ENCODE measurements around the gene PRKG1.

DNA sequence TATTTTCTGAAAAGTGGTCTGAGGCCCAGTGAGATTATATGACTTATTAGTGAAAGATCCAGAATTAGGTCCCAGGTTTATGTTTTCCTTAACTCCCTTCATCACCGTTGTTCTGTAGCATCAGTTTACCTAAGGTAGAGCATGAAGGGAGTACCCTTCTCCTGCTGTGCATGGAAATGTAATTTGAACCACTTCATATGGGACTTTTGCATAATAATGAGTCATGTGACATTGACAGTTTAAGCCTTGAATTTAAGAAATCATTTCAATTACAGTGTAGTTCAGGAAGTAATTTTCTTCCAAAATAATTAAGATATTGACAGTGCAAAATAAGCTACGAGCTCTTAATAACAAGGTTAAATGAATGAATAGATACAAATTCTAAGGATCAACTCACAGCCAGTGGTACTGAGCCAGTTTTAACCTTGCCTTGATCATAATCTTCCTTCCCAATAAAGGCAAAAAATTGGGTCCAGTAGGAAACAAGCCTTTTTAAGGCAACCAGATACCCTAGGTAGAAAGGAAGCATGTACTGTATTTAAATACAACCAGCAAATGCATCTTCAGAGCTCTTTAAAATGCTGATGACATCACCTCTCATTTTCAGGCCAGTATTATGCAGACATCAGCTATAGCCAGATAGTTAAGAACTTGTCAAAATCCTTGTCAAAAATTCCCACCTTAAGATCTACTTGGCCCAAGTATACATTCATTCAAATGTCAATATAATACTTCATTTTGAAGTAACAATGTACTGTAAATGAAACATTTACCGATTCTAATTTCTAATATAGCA is 1191.0 kb downstream of the PRKG1 start:
- TF ChIP-seq, protein P1, sequence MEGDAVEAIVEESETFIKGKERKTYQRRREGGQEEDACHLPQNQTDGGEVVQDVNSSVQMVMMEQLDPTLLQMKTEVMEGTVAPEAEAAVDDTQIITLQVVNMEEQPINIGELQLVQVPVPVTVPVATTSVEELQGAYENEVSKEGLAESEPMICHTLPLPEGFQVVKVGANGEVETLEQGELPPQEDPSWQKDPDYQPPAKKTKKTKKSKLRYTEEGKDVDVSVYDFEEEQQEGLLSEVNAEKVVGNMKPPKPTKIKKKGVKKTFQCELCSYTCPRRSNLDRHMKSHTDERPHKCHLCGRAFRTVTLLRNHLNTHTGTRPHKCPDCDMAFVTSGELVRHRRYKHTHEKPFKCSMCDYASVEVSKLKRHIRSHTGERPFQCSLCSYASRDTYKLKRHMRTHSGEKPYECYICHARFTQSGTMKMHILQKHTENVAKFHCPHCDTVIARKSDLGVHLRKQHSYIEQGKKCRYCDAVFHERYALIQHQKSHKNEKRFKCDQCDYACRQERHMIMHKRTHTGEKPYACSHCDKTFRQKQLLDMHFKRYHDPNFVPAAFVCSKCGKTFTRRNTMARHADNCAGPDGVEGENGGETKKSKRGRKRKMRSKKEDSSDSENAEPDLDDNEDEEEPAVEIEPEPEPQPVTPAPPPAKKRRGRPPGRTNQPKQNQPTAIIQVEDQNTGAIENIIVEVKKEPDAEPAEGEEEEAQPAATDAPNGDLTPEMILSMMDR (IDR thresholded peaks at IDR 0.05): no peak
- TF ChIP-seq POLR2AphosphoS5 (IDR thresholded peaks at IDR 0.05): no peak
- no peak for TF ChIP-seq EP300 (IDR thresholded peaks at IDR 0.05)
